ENCODE data around the gene NUBP2.

Gene NUBP2

DNA sequence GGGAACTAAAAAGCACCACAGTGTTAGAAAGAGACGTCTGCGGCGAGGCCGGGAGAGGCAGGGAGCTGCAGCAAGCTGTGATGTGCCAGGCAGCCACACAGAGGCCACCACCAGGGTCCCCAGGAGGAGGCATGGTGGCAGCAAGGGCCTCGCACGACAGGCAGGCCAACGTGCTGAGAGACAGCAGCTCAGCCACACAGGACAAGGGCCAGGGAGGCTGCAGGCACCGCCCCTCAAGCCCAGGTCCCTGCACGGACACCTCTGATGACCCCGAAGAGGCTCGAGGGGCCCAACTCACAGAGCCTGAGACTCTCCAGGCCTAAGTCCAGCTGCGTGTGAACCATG is 38.2 kb downstream of the NUBP2 start:
- no peak overlapping the region for H3K27ac Mint-ChIP-seq
- H3K27me3 Mint-ChIP-seq (ENCODE audit: low read depth, poor library complexity), result peaks cover 14% of the 10 kb centered on the region
- no peak for DNase-seq
- peaks cover 17% of the 10 kb centered on the region for H3K4me1 Mint-ChIP-seq
- H3K9me3 Mint-ChIP-seq, result no peaks in the 10 kb centered on the region
- no peak overlapping the region for H3K4me3 Mint-ChIP-seq
- no peaks in the 10 kb centered on the region for H3K36me3 Mint-ChIP-seq (ENCODE audit: low read depth)
- TF ChIP-seq, protein P1, sequence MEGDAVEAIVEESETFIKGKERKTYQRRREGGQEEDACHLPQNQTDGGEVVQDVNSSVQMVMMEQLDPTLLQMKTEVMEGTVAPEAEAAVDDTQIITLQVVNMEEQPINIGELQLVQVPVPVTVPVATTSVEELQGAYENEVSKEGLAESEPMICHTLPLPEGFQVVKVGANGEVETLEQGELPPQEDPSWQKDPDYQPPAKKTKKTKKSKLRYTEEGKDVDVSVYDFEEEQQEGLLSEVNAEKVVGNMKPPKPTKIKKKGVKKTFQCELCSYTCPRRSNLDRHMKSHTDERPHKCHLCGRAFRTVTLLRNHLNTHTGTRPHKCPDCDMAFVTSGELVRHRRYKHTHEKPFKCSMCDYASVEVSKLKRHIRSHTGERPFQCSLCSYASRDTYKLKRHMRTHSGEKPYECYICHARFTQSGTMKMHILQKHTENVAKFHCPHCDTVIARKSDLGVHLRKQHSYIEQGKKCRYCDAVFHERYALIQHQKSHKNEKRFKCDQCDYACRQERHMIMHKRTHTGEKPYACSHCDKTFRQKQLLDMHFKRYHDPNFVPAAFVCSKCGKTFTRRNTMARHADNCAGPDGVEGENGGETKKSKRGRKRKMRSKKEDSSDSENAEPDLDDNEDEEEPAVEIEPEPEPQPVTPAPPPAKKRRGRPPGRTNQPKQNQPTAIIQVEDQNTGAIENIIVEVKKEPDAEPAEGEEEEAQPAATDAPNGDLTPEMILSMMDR (IDR thresholded peaks at IDR 0.05), result no peak

DNA sequence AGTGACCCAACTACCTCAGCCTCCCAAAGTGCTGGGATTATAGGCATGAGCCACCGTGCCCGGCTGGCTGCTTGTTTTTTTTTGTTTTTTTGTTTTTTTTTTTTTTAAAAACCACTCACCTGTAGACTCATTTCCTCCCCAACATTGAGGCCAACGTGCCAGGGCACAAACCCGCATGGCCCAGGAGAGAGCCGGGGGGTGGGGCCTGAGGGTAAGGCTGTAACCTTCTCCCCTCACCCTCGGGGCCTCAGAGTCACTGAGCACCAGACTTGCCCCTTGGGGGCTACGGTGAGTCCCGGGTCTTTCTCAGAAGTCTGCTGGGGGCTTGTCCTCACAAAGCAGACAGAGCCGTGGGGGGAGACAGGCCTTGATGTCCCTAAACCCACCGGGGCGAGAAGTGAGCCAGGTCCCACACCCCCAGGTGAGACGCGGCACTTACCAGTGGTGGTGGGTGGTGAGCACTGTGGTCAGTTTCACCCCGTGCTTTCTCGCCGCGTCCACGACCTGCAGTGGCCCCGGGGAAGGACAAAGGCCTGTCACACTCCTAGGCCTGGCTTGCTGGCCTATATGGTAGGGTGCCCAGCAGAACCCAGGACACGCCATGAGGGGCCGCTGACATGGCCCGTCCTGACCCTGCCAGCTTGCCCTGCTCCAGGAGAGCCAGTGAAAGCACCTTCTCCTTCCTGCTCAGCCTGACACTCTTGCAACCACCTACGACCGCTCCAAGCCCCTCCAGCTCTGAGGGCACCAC is 39.3 kb downstream of the NUBP2 start:
- Mint-ChIP-seq H3K27ac (no peak overlapping the region), H3K27me3 (ENCODE audit: low read depth, poor library complexity) (peaks cover 15% of the 10 kb centered on the region), H3K36me3 (ENCODE audit: low read depth) (no peaks in the 10 kb centered on the region), H3K4me3 (no peak overlapping the region), H3K4me1 (peaks cover 17% of the 10 kb centered on the region), H3K9me3 (no peaks in the 10 kb centered on the region)
- no peak for DNase-seq
- TF ChIP-seq, protein P1 (IDR thresholded peaks at IDR 0.05), result no peak

DNA sequence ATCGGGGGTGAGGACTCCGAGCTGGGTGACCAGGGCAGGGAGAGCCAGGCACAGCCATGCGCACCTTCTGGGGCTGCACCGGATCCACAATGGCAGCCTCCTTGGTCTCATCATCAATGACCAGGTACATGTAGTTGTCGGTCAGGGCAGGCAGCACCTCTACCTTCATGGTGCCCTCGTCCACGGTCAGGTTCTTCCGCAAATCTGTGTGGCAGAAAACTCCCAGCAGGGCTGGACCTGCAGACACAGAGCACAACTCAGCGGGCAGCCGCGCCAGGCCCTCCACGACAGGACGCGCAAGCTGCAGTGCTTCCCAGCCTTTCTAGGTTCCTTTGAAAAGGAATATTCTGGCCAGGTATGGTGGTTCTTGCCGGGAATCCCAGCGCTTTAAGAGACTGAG is 40.0 kb downstream of the NUBP2 start:
- TF ChIP-seq, protein P1 (IDR thresholded peaks at IDR 0.05), result no peak
- H3K4me1 Mint-ChIP-seq, result peaks cover 23% of the 10 kb centered on the region
- H3K27ac Mint-ChIP-seq, result no peak overlapping the region
- H3K27me3 Mint-ChIP-seq (ENCODE audit: low read depth, poor library complexity), result peaks cover 15% of the 10 kb centered on the region
- no peaks in the 10 kb centered on the region for H3K36me3 Mint-ChIP-seq (ENCODE audit: low read depth)
- no peak for DNase-seq
- no peaks in the 10 kb centered on the region for H3K9me3 Mint-ChIP-seq
- no peak overlapping the region for H3K4me3 Mint-ChIP-seq

DNA sequence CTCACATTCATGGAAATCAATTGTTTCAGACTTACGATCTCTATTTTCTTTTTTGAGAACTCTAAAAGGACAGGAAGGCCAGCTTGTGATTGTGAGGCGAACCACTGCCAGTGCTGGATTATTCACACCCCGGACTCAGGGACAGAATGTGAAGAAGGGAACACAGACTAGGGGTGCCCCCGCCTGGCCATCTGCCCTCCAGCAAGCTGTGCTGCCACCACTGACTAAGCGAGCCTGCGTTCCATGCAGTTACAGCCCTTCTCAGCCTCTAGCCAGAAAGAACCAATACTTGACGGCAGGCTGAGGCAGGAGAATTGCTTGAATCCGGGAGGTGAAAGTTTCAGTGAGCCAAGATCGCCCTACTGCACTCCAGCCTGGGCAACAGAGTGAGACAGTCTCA is 41.1 kb downstream of the NUBP2 start:
- TF ChIP-seq, protein P1 (IDR thresholded peaks at IDR 0.05), result no peak
- DNase-seq, result peak; percentile 42
- peak overlapping the region; percentile 50 for H3K4me3 Mint-ChIP-seq
- peaks cover 15% of the 10 kb centered on the region for H3K27me3 Mint-ChIP-seq (ENCODE audit: low read depth, poor library complexity)
- peaks cover under 1% of the 10 kb centered on the region for H3K36me3 Mint-ChIP-seq (ENCODE audit: low read depth)
- no peaks in the 10 kb centered on the region for H3K9me3 Mint-ChIP-seq
- H3K27ac Mint-ChIP-seq, result no peak overlapping the region
- H3K4me1 Mint-ChIP-seq, result peaks cover 33% of the 10 kb centered on the region

DNA sequence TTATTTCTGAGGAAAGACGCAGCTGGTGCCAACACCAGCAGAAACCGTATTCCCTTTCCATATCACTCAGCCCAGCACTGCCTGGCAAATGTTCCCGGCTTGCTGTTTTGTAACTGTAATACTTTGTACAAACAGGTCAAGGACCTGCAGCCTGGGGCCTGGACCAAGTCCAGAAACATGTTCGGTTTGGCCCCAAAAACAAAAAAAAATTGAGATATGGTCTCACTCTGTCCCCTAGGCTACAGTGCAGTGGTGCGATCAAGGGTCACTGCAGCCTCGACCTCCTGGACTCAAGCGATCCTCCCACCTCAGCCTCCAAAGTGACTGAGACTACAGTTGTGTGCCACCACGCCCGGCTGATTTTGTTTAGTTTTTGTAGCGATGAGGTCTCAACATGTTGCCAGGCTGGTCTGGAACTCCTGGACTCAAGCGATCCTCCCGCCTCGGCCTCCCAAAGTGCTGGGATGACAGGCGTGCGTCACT is 42.7 kb downstream of the NUBP2 start:
- peak overlapping the region; percentile 81 for H3K4me3 Mint-ChIP-seq
- peaks cover 40% of the 10 kb centered on the region for H3K4me1 Mint-ChIP-seq
- H3K27me3 Mint-ChIP-seq (ENCODE audit: low read depth, poor library complexity), result peaks cover 15% of the 10 kb centered on the region
- no peaks in the 10 kb centered on the region for H3K9me3 Mint-ChIP-seq
- H3K36me3 Mint-ChIP-seq (ENCODE audit: low read depth), result peaks cover 11% of the 10 kb centered on the region
- TF ChIP-seq, protein P1 (IDR thresholded peaks at IDR 0.05), result no peak
- no peak for DNase-seq
- no peak overlapping the region for H3K27ac Mint-ChIP-seq
